ENCODE data around the gene ADGRE3. TPM values are rescaled to one million over a fixed set of nuclear protein-coding genes. Genes with fewer than 3 reads are reported as not detected.
"Not testable (repeated sequence)": the region's sequence is repeated elsewhere in the genome, so short reads cannot be mapped to it uniquely, and the experiment has no call there.

Gene ADGRE3
- total RNA-seq, 2 donors from 2014 or later = 0.27 to 0.80 TPM

DNA sequence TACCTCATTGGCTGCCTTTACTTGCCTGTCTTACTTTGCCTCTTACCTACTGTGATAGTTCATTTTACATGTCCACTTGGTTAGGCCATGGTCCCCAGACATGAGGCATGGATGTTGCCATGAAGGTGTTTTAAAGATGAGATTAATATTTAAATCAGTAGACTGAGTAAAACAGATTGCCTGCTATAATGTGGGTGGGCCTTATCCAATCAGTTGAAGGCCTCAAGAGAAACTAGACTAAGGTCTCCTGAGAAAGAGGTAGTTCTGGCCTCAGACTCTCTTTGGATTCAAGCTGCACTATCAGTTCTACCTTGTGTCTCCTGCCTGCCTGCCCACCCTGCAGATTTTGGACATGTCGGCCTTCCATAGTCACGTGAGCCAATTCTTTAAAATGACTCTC is 26.1 kb downstream of the ADGRE3 start:
- no peak overlapping the region for H3K4me3 ChIP-seq
- H3K36me3 ChIP-seq = no peaks in the 10 kb centered on the region
- no peak for DNase-seq (ENCODE audit: low spot score)
- no peaks in the 10 kb centered on the region for H3K9me3 ChIP-seq
- 93% methylated on average over 2 of the region's 2 CpGs for WGBS
- no peaks in the 10 kb centered on the region for H3K4me1 ChIP-seq (replicated peaks)
- peaks cover 2% of the 10 kb centered on the region for H3K27me3 ChIP-seq (replicated peaks; ENCODE audit: insufficient read depth)
- no peak overlapping the region for H3K27ac ChIP-seq
- intact Hi-C loops (cut with DNase I) = no loop called here
- TF ChIP-seq, protein P1, sequence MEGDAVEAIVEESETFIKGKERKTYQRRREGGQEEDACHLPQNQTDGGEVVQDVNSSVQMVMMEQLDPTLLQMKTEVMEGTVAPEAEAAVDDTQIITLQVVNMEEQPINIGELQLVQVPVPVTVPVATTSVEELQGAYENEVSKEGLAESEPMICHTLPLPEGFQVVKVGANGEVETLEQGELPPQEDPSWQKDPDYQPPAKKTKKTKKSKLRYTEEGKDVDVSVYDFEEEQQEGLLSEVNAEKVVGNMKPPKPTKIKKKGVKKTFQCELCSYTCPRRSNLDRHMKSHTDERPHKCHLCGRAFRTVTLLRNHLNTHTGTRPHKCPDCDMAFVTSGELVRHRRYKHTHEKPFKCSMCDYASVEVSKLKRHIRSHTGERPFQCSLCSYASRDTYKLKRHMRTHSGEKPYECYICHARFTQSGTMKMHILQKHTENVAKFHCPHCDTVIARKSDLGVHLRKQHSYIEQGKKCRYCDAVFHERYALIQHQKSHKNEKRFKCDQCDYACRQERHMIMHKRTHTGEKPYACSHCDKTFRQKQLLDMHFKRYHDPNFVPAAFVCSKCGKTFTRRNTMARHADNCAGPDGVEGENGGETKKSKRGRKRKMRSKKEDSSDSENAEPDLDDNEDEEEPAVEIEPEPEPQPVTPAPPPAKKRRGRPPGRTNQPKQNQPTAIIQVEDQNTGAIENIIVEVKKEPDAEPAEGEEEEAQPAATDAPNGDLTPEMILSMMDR (IDR thresholded peaks at IDR 0.05) = no peak
- TF ChIP-seq POLR2AphosphoS5 (IDR thresholded peaks at IDR 0.05) (no peak), POLR2A (IDR thresholded peaks at IDR 0.05) (no peak)

DNA sequence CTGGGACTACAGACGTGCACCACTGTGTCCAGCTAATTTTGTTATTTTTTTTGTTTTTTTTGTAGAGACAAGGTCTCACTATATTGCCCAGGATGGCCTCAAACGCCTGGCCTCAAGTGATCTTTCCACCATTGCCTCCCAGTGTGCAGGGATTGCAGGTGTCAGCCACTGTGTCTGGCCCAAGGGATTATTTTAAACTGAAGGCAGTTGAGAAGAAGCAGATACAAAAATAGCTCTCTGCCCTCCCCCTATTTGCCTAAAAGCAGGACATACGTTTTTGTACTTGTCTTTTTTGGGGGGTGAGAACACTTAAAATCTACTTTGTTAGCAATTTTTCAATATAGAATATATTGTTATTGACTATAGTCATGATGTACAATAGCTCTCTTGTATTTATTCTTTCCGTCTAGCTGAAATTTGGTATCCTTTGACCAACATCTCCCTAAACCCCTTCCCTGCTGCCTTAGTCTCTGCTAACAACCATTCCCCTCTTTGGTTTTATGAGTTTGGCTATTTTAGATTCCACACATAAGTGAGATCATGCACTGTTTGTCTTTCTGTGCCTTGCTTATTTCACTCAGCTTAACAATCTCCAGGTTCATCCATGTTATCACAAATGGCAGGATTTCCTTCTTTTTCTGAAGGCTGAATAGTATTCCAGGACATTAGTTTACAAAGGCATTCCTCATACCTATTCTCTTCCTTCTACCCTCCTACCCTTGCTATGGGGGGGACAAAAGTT is 34.9 kb downstream of the ADGRE3 start:
- Histone ChIP-seq H3K9me3 (no peaks in the 10 kb centered on the region), H3K27me3 (replicated peaks; ENCODE audit: insufficient read depth) (no peaks in the 10 kb centered on the region), H3K4me3 (no peak overlapping the region), H3K36me3 (no peaks in the 10 kb centered on the region), H3K4me1 (replicated peaks) (no peaks in the 10 kb centered on the region), H3K27ac (no peak overlapping the region)
- intact Hi-C loops (cut with DNase I) = no loop called here
- no peak for DNase-seq (ENCODE audit: low spot score)
- TF ChIP-seq, protein P1 (IDR thresholded peaks at IDR 0.05) = no peak
- no peak for TF ChIP-seq POLR2A (IDR thresholded peaks at IDR 0.05)
- no peak for TF ChIP-seq POLR2AphosphoS5 (IDR thresholded peaks at IDR 0.05)
- WGBS = 43% methylated on average over 4 of the region's 4 CpGs

DNA sequence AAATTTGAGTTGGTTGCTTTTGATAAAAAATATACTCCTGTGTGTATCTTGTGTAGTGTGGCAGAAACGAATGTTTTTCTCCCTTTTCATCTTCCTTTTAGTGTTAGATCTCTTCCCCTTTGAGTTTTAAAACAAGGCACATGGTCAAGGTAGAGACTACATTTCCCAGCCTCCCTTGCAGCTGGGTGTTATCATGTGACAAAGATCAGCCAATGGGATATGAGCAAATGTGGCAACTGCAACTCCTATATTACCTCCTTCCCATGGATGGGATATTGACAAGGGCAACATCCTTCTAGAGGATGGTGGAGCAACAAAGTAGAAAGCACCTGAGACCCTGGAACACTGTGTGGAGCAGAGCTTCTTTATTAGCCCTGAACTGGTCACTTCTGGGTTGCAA is 42.4 kb downstream of the ADGRE3 start:
- H3K27me3 ChIP-seq (replicated peaks; ENCODE audit: insufficient read depth) = no peaks in the 10 kb centered on the region
- no peaks in the 10 kb centered on the region for H3K4me1 ChIP-seq (replicated peaks)
- no peak overlapping the region for H3K27ac ChIP-seq
- H3K9me3 ChIP-seq = no peaks in the 10 kb centered on the region
- intact Hi-C loops (cut with DNase I) = no loop called here
- H3K4me3 ChIP-seq = no peak overlapping the region
- 22% methylated on average over 1 of the region's 1 CpG for WGBS
- no peak for TF ChIP-seq POLR2AphosphoS5 (IDR thresholded peaks at IDR 0.05)
- no peak for TF ChIP-seq POLR2A (IDR thresholded peaks at IDR 0.05)
- TF ChIP-seq, protein P1 (IDR thresholded peaks at IDR 0.05) = no peak
- H3K36me3 ChIP-seq = no peaks in the 10 kb centered on the region
- DNase-seq (ENCODE audit: low spot score) = no peak

DNA sequence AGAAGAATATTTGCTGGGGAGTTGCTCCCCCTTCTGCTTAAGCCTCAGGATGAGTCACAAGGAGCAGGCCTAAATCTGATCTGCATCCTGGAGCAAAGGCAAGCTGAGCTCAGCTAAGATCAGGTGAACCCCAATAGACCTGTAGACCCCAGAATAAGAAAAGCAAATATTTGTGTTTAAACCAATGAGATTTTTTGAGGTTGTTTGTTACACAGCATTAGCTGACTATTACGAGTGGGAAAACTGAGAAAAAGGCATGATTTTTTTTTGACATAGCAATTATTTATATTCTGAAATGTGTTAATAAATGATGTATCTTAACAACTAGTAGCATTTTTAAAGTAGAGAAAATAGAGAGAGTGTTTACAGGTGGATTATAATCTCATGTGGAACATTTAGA is 45.1 kb downstream of the ADGRE3 start:
- intact Hi-C loops (cut with DNase I) = no loop called here
- no peak overlapping the region for H3K27ac ChIP-seq
- 98% methylated on average over 1 of the region's 1 CpG for WGBS
- H3K4me3 ChIP-seq = no peak overlapping the region
- no peaks in the 10 kb centered on the region for H3K9me3 ChIP-seq
- no peaks in the 10 kb centered on the region for H3K27me3 ChIP-seq (replicated peaks; ENCODE audit: insufficient read depth)
- no peaks in the 10 kb centered on the region for H3K4me1 ChIP-seq (replicated peaks)
- no peaks in the 10 kb centered on the region for H3K36me3 ChIP-seq
- TF ChIP-seq POLR2AphosphoS5 (IDR thresholded peaks at IDR 0.05) = no peak
- TF ChIP-seq POLR2A (IDR thresholded peaks at IDR 0.05) = no peak
- TF ChIP-seq, protein P1 (IDR thresholded peaks at IDR 0.05) = no peak
- DNase-seq (ENCODE audit: low spot score) = no peak

DNA sequence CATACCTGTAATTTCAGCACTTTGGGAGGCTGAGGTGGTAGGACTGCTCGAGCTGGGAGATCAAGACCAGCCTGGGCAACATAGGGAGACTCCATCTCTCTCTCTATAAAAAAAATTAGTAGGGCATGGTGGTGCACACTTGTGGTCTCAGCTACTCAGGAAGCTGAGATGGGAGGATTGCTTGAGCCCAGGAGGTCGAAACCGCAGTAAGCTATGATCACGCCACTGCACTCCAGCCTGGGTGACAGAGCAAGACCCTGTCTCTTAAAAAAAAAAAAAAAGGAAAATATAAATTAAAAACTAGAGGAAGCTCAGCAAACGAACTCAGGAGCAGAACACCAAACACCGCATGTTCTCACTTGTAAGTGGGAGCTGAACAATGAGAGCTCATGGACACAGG is 50.2 kb downstream of the ADGRE3 start:
- H3K4me1 ChIP-seq (replicated peaks); H3K4me3 ChIP-seq; H3K27me3 ChIP-seq (replicated peaks; ENCODE audit: insufficient read depth); DNase-seq (ENCODE audit: low spot score); H3K9me3 ChIP-seq; H3K36me3 ChIP-seq; intact Hi-C loops (cut with DNase I); H3K27ac ChIP-seq: not testable (repeated sequence)
- 71% methylated on average over 6 of the region's 6 CpGs for WGBS

Measured in prostate gland (tissue), 2 donors.